Rectal smooth muscle tissue (tissue), 1 donor: ENCODE data around the gene PCBD2.

ENCODE experiments used
- H3K27ac ChIP-seq: one replicate; pipeline ENCODE4 v1.7.0; 2013; ENCODE audit warnings: low read depth, low read length, inconsistent platforms
- H3K27me3 ChIP-seq: one replicate; pipeline ENCODE4 v1.7.0; 2013; ENCODE audit warnings: low read length; ENCODE audit not compliant: control insufficient read depth, insufficient read depth
- H3K36me3 ChIP-seq: one replicate; pipeline ENCODE4 v1.7.0; 2013; ENCODE audit warnings: low read length; ENCODE audit not compliant: control insufficient read depth, insufficient read depth
- H3K4me1 ChIP-seq: one replicate; pipeline ENCODE4 v1.7.0; 2013; ENCODE audit warnings: low read length; ENCODE audit not compliant: control insufficient read depth, insufficient read depth
- H3K4me3 ChIP-seq: one replicate; pipeline ENCODE4 v1.7.0; 2013; ENCODE audit warnings: low read length
- H3K9ac ChIP-seq: one replicate; pipeline ENCODE4 v1.7.0; 2013; ENCODE audit warnings: low read length

Gene PCBD2

GRCh38 chr5:135004376-135004775, 99.4 kb downstream of the PCBD2 start:
- Histone ChIP-seq H3K36me3 (no peaks in the 10 kb centered on the region), H3K27me3 (no peaks in the 10 kb centered on the region), H3K9ac (no peak overlapping the region), H3K4me1 (no peaks in the 10 kb centered on the region), H3K27ac (no peak overlapping the region), H3K4me3 (no peak overlapping the region)

- Histone ChIP-seq H3K4me1 (no peaks in the 10 kb centered on the region), H3K36me3 (no peaks in the 10 kb centered on the region), H3K27ac (no peak overlapping the region), H3K27me3 (no peaks in the 10 kb centered on the region), H3K9ac (no peak overlapping the region), H3K4me3 (no peak overlapping the region)
These were observed 100.1 kb downstream of the PCBD2 start for GRCh38 chr5:135005076-135005475.

GRCh38 chr5:135007305-135007704, 102.4 kb downstream of the PCBD2 start:
- H3K36me3 ChIP-seq = no peaks in the 10 kb centered on the region
- H3K27ac ChIP-seq = no peak overlapping the region
- no peak overlapping the region for H3K9ac ChIP-seq
- no peak overlapping the region for H3K4me3 ChIP-seq
- no peaks in the 10 kb centered on the region for H3K4me1 ChIP-seq
- H3K27me3 ChIP-seq = no peaks in the 10 kb centered on the region

- Histone ChIP-seq H3K27ac (no peak overlapping the region), H3K36me3 (no peaks in the 10 kb centered on the region), H3K4me3 (no peak overlapping the region), H3K4me1 (no peaks in the 10 kb centered on the region), H3K27me3 (no peaks in the 10 kb centered on the region), H3K9ac (no peak overlapping the region)
These were observed 102.9 kb downstream of the PCBD2 start for GRCh38 chr5:135007749-135008363.

GRCh38 chr5:135008556-135008955, 103.6 kb downstream of the PCBD2 start:
- H3K4me1 ChIP-seq = peaks cover 3% of the 10 kb centered on the region
- no peak overlapping the region for H3K4me3 ChIP-seq
- no peaks in the 10 kb centered on the region for H3K36me3 ChIP-seq
- no peak overlapping the region for H3K9ac ChIP-seq
- H3K27me3 ChIP-seq = no peaks in the 10 kb centered on the region
- H3K27ac ChIP-seq = no peak overlapping the region

- peaks cover 6% of the 10 kb centered on the region for H3K4me1 ChIP-seq
- no peaks in the 10 kb centered on the region for H3K27me3 ChIP-seq
- no peak overlapping the region for H3K4me3 ChIP-seq
- no peaks in the 10 kb centered on the region for H3K36me3 ChIP-seq
- H3K27ac ChIP-seq = no peak overlapping the region
- no peak overlapping the region for H3K9ac ChIP-seq
These were observed 104.2 kb downstream of the PCBD2 start for GRCh38 chr5:135008981-135009735.

GRCh38 chr5:135009736-135010501, 105.0 kb downstream of the PCBD2 start:
- Histone ChIP-seq H3K27ac (no peak overlapping the region), H3K27me3 (no peaks in the 10 kb centered on the region), H3K9ac (no peak overlapping the region), H3K36me3 (no peaks in the 10 kb centered on the region), H3K4me1 (peaks cover 11% of the 10 kb centered on the region), H3K4me3 (no peak overlapping the region)

GRCh38 chr5:135010502-135011354, 105.8 kb downstream of the PCBD2 start:
- Histone ChIP-seq H3K27ac (no peak overlapping the region), H3K27me3 (no peaks in the 10 kb centered on the region), H3K9ac (no peak overlapping the region), H3K4me1 (peaks cover 11% of the 10 kb centered on the region), H3K4me3 (no peak overlapping the region), H3K36me3 (no peaks in the 10 kb centered on the region)

- Histone ChIP-seq H3K4me3 (no peak overlapping the region), H3K9ac (no peak overlapping the region), H3K36me3 (no peaks in the 10 kb centered on the region), H3K27me3 (no peaks in the 10 kb centered on the region), H3K27ac (no peak overlapping the region), H3K4me1 (peaks cover 11% of the 10 kb centered on the region)
These were observed 106.6 kb downstream of the PCBD2 start for GRCh38 chr5:135011355-135012032.

- H3K4me3 ChIP-seq = no peak overlapping the region
These were observed 107.2 kb downstream of the PCBD2 start for GRCh38 chr5:135012033-135012588.

More at GRCh38 chr5:135012033-135012588, 107.2 kb downstream of the PCBD2 start:
- Histone ChIP-seq H3K36me3 (no peaks in the 10 kb centered on the region), H3K27ac (no peak overlapping the region), H3K9ac (no peak overlapping the region), H3K4me1 (peaks cover 11% of the 10 kb centered on the region), H3K27me3 (no peaks in the 10 kb centered on the region)
